ENCODE results near the gene UQCRC1.

Gene UQCRC1

DNA sequence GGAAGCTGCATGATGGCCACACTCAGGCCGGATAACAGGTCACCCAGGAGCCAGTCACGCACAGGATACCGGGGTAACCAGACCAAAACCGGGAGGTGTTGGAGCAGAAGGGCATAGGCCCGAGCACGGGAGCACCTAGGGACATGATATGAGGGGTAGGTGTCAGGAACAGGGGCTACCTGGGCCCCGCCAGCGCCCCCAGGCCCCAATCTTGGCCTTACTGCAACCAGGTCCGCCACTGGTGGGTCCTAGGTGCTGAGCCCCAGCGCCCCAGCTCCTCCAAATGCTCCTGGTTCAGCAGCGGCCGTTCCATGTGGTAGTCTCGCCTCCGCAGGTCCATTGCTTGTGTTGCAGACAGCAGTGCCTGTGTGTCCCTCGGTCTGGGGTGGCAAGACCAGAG lies 23.8 kb upstream of the UQCRC1 start:
- DNase-seq, result no peak

GRCh38 chr3:48631516-48632448 lies 22.3 kb upstream of the UQCRC1 start:
- DNase-seq, result no peak

GRCh38 chr3:48630833-48631232 lies 21.4 kb upstream of the UQCRC1 start:
- DNase-seq, result no peak

DNA sequence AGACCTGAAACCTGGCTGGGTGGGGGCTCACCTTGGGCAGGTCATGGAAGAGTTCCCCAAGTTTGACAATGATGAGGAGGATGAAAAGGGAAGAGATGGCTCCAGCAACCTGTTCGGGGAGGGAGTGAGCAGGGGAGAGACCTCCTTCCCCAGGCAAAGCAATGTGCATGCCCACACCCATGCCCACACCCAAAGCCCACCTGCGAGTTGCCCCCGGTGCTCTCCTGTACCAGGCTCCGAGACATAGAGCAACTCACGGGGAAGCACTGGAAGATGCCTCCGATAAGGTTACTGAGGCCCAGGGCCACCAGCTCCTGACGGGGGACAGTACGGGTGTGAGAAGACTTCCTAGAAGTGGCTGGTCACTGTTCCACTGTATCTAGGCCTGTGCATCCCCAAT lies 21.0 kb upstream of the UQCRC1 start:
- no peak for DNase-seq

DNA sequence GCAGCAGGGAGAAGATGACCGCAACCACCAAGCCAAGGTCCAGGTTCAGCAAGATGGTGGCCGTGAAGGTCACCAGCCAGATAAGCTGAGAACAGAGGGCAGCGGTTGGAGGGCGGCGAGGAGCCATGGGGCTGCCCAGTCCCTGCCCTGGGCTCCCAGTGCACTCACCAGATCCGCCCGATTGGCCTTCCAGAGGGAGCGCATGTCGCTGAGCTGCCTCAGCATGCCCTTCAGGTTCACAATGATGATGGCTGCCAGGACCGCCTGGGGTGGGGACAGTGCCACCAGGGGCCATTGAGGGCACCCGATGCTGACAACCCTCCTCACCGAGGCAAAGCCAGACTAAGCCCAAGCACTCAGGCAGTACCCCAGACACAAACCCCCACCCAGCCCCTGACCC lies 20.4 kb upstream of the UQCRC1 start:
- DNase-seq, result no peak

DNA sequence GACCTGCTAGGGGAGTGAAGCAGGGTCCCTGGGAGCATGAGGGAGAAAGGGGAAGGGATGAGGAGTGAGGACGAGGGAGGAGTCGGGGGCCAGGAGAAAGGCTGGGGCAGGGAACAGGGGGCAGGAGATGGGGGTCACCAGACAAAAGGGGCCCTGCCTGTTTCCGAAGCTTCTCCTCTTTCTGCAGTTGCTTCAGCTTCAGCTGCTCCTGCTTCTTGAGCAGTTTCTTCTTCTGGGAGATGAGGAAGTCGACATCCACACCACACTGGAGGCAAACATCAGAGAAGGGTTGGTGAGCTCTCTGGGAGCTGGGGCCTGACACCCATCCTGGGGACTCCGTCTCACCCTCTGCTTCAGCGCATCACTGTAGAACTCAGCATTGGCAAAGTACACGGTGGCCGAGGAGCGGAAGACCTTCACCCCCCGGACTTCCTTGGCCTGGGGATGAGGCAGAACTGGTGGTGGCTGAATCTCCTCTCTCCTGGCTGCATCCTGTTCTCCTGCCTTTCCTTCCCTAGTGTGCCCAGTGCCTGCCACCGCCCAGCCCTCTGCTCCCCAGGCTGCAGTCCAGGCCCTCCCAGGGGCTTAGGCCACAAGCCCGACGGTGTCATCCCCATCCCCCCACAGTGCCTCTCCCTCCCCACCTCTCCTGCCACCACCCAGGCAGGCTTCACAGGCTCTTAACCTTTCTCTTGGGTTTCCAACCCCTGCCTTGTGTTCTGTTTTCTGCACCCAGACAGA lies 19.0 kb upstream of the UQCRC1 start:
- no peak for DNase-seq

DNA sequence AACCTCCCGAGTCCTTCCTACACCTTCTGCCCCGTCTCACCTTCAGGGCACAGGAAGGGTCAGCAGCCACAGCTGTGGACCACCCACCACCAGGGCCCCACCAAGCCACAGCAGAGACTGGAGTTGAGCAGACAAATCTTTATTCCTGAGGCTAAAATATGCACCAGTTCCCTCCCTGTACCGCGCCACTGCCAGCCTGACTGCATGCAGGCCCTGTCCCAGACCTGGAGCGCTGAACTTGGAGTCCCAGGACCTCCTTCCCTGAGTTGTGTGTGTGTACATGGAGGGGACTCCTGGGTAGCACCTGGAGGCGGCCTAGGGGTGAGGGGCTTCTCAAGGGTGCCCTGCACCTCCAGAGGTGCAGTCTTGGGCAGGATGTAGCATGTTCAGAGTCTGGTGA lies 16.2 kb upstream of the UQCRC1 start:
- DNase-seq, result no peak

GRCh38 chr3:48624767-48625166 lies 15.3 kb upstream of the UQCRC1 start:
- no peak for DNase-seq

DNA sequence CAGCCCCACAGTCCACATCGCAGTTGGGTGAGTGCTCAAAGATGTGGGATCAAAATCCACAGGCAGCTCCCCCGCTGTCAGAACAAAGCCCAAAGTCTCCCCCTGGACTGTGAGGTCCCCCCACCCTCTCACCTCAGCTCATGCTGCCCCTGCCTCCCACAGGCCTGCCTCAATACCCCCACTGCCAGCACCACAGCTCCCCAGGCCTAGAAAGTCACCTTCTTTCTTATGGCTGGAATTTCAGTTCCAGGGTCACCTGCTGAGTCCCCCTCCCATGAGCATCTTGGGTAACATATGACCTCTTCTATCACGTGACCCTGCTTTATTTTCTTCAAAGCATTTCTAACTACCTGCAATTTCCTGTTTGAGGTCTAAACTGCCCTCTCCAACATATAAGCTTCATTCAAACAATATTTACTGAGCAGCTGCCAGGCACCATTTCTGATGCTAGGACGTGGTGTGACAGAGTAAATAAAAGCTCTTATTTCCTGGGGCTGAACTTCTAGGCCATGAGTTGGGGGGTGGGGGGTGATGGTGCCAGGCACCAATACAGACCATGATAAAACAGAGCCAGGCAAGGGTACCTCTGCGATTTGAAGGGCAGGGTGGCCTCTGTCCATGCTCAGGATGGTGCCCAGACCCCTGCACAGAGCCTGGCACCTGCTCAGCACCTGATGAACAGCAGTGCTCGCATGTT lies 14.6 kb upstream of the UQCRC1 start:
- DNase-seq, result no peak

GRCh38 chr3:48621461-48621869 lies 12.0 kb upstream of the UQCRC1 start, which contains the start of gene TMEM89:
Gene TMEM89, minus strand, starts transcription at chr3:48621769. Its CDS starts 13 bp downstream, at chr3:48621756.
- no peak for DNase-seq

- no peak for DNase-seq
Observed at GRCh38 chr3:48619541-48620524, 10.4 kb upstream of the UQCRC1 start.

GRCh38 chr3:48617559-48617958 lies 8.1 kb upstream of the UQCRC1 start:
- DNase-seq, result no peak

DNA sequence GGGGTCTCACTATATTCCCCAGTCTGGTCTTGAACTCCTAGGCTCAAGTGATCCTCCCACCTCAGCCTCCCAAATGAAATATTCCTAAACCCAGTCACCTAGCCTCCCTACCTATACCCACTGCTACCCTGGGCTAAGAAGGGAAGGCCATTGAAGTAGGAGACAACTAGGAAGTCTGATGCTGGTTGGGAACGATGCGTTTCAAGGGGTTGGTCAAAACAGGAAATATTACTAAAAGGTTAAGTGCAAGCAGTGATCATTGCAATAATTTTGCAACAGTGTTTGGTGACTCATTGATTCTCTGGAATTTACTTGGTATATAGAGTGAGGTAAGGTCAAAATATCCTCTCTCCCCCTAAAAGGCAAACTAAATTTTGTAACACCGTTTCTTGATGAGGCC lies 4.6 kb upstream of the UQCRC1 start:
- no peak for DNase-seq

- no peak for DNase-seq
Observed at GRCh38 chr3:48612309-48612708, 2.9 kb upstream of the UQCRC1 start.

- no peak for DNase-seq
Observed at GRCh38 chr3:48607519-48607918, 1.9 kb downstream of the UQCRC1 start.

GRCh38 chr3:48601622-48601994 lies 7.8 kb downstream of the UQCRC1 start:
- no peak for DNase-seq

DNA sequence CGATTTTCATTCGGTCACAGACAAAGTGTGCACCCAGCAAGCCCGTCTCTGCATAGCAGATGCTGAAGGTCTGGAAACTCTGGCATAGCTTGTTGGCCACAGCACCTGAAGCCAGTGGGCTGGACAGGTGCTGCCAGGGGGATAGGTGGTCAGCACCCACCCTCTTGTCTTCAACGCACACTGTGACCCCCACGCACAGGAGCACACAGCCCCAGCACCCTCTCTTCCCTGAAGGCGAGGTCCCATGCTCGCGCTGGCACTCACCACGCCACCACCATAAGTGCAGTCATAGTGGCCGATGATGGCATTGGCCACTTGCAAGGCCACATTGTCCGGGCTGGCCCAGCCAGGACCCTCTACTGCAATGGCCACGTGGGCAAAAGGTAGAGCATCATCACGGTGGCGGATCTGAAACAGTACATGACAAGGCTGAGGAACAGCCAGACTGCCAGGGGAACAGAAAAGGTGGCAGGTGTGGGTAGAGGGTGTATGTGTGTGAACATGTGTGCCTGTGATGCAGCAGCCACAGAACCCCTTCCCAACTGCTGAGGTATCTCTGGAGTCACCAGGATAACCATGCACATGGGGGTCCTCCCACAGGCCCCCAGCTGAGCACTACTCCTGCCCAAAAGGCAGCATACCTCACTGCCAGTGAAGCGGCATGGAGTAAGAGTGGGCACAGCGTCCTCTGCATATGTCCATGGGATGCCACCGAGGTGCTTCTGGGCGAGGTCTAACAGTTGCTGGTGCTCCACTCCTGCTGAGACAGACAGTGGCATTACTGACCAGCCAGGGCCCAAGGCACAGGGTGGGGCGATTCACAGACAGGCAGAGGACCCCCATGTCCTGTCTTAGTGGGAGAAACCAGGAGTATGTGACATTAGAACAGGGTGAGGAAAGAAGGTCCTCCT lies 8.5 kb downstream of the UQCRC1 start:
- DNase-seq, result no peak

GRCh38 chr3:48599509-48600285 lies 9.7 kb downstream of the UQCRC1 start:
- no peak for DNase-seq

DNA sequence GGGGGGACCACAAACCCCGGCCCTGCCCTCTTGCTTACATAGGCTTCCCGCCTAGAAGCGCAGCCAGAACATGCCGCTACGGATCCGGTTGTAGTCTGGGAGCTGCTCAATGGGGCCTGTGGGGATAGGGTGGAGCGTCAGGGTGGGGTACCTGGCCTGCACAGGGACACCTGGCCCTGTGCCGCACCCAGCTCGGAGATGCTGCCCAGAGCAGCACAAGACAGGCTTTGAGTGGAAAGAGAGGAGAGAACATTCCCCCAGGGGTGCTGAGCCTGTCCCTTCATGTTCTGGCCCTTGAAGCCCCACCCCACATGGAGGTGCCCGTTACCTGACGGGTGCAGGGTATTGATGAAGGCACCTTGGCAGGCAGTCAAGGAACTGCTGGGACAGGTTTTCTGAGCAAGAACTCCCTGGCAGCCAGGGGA lies 10.4 kb downstream of the UQCRC1 start:
- DNase-seq, result no peak

Data from amniotic stem cell (primary cell).